Measurements from ENCODE around the gene HABP2. TPM values are rescaled to one million over a fixed set of nuclear protein-coding genes. Genes with fewer than 3 reads are reported as not detected.

Gene HABP2
- polyA plus RNA-seq (2013, experiment 1 of 2; ENCODE audit: insufficient read length) = not detected
- polyA plus RNA-seq (2013, experiment 2 of 2; ENCODE audit: insufficient read length) = not detected

- no peak for DNase-seq
Observed at GRCh38 chr10:113552701-113553100, at the start of gene HABP2. Gene HABP2, plus strand, starts transcription at chr10:113553053. Its CDS starts 69 bp downstream, at chr10:113553122.

GRCh38 chr10:113503930-113504329 lies 48.9 kb upstream of the HABP2 start:
- no peak for DNase-seq

- DNase-seq = no peak
Observed at GRCh38 chr10:113504423-113504822, 48.4 kb upstream of the HABP2 start.

- peak; percentile 52 for DNase-seq
Observed at GRCh38 chr10:113506476-113506875, 46.4 kb upstream of the HABP2 start.

- DNase-seq = no peak
Observed at GRCh38 chr10:113511419-113511818, 41.4 kb upstream of the HABP2 start.

- DNase-seq = no peak
Observed at GRCh38 chr10:113515161-113515560, 37.7 kb upstream of the HABP2 start.

- no peak for DNase-seq
Observed at GRCh38 chr10:113515601-113516000, 37.3 kb upstream of the HABP2 start.

- DNase-seq = no peak
Observed at GRCh38 chr10:113516061-113516460, 36.8 kb upstream of the HABP2 start.

GRCh38 chr10:113517165-113517900 lies 35.5 kb upstream of the HABP2 start:
- no peak for DNase-seq

GRCh38 chr10:113517901-113518260 lies 35.0 kb upstream of the HABP2 start:
- DNase-seq = no peak

- DNase-seq = no peak
Observed at GRCh38 chr10:113518415-113518814, 34.4 kb upstream of the HABP2 start.

GRCh38 chr10:113518816-113519591 lies 33.8 kb upstream of the HABP2 start:
- no peak for DNase-seq

GRCh38 chr10:113519681-113520115 lies 33.2 kb upstream of the HABP2 start:
- no peak for DNase-seq

GRCh38 chr10:113520261-113520660 lies 32.6 kb upstream of the HABP2 start:
- DNase-seq = no peak

GRCh38 chr10:113520690-113521474 lies 32.0 kb upstream of the HABP2 start:
- DNase-seq = peak; percentile 79

GRCh38 chr10:113521475-113521795 lies 31.4 kb upstream of the HABP2 start:
- DNase-seq = no peak

- no peak for DNase-seq
Observed at GRCh38 chr10:113522460-113522859, 30.4 kb upstream of the HABP2 start.

- DNase-seq = no peak
Observed at GRCh38 chr10:113523071-113523470, 29.8 kb upstream of the HABP2 start.

GRCh38 chr10:113523628-113524027 lies 29.2 kb upstream of the HABP2 start:
- no peak for DNase-seq

GRCh38 chr10:113524120-113524519 lies 28.7 kb upstream of the HABP2 start:
- DNase-seq = no peak

GRCh38 chr10:113524539-113525490 lies 28.0 kb upstream of the HABP2 start:
- no peak for DNase-seq

GRCh38 chr10:113525713-113526112 lies 27.1 kb upstream of the HABP2 start:
- no peak for DNase-seq

Measured in fibroblast of skin of abdomen (primary cell).